ENCODE measurements around the gene PTPMT1. TPM values are rescaled to one million over a fixed set of nuclear protein-coding genes. Genes with fewer than 3 reads are reported as not detected.

PTPMT1 gene, protein sequence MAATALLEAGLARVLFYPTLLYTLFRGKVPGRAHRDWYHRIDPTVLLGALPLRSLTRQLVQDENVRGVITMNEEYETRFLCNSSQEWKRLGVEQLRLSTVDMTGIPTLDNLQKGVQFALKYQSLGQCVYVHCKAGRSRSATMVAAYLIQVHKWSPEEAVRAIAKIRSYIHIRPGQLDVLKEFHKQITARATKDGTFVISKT
- total RNA-seq = 62.2 and 75.3 TPM in 2 replicates

GRCh38 chr11:47565340-47566148 lies at the start of gene PTPMT1:
Gene PTPMT1 (plus strand): TSS chr11:47565599. CDS start chr11:47565623, 24 bp downstream.

GRCh38 chr11:47552566-47553405 lies 12.6 kb upstream of the PTPMT1 start, which contains the start of gene CELF1:
Gene CELF1 (minus strand): TSS chr11:47553132. CDS start chr11:47499523, 53,609 bp downstream.

GRCh38 chr11:47578524-47579494 lies 13.4 kb downstream of the PTPMT1 start, which contains the start of the genes KBTBD4 and NDUFS3:
Gene KBTBD4 (minus strand): TSS chr11:47578970. CDS start chr11:47578951, 19 bp downstream.
Gene NDUFS3 (plus strand): TSS chr11:47579074. CDS start chr11:47579092, 18 bp downstream.

GRCh38 chr11:47586098-47586855 lies 20.9 kb downstream of the PTPMT1 start, which contains the start of gene FAM180B:
Gene FAM180B (plus strand): TSS chr11:47586678. CDS start chr11:47586769, 91 bp downstream.

GRCh38 chr11:47593934-47594855 lies 28.8 kb downstream of the PTPMT1 start, which contains the start of gene C1QTNF4:
Gene C1QTNF4 (minus strand): TSS chr11:47594411. CDS start chr11:47590810, 3,601 bp downstream.

Other genes with a start within 250 kb of the PTPMT1 start
- gene MYBPC3, start 212.9 kb upstream of the PTPMT1 start, total RNA-seq = not detected in 2 replicates
- gene SPI1, start 187.1 kb upstream of the PTPMT1 start, total RNA-seq = not detected in 2 replicates
- 38.4 and 47.0 TPM in 2 replicates for gene SLC39A13, start 157.0 kb upstream of the PTPMT1 start, total RNA-seq
- gene PSMC3, start 139.2 kb upstream of the PTPMT1 start, total RNA-seq = 165 and 186 TPM in 2 replicates
- gene RAPSN, start 116.5 kb upstream of the PTPMT1 start, total RNA-seq = 0.18 TPM in 1 of 2 replicates, not detected in the other
- gene CELF1, start 12.5 kb upstream of the PTPMT1 start, total RNA-seq = 60.4 and 65.7 TPM in 2 replicates
- 20.3 and 20.8 TPM in 2 replicates for gene KBTBD4, start 13.4 kb downstream of the PTPMT1 start, total RNA-seq
- gene NDUFS3, start 13.5 kb downstream of the PTPMT1 start, total RNA-seq = 75.7 and 82.6 TPM in 2 replicates
- 0.09 TPM in 1 of 2 replicates, not detected in the other for gene FAM180B, start 21.1 kb downstream of the PTPMT1 start, total RNA-seq
- gene C1QTNF4, start 28.8 kb downstream of the PTPMT1 start, total RNA-seq = 0.09 TPM in 1 of 2 replicates, not detected in the other
- 62.7 and 70.1 TPM in 2 replicates for gene MTCH2, start 77.0 kb downstream of the PTPMT1 start, total RNA-seq
- gene AGBL2, start 149.8 kb downstream of the PTPMT1 start, total RNA-seq = 0.83 and 2.0 TPM in 2 replicates
- gene FNBP4, start 201.7 kb downstream of the PTPMT1 start, total RNA-seq = 56.7 and 58.9 TPM in 2 replicates

Data from smooth muscle cell of bladder (primary cell).